Islet precursor cell (in vitro differentiated cells): ENCODE measurements around the gene AGAP1.
"Not testable (repeated sequence)": the region's sequence is repeated elsewhere in the genome, so short reads cannot be mapped to it uniquely, and the experiment has no call there.

Experiments
- DNase-seq: peaks from one replicate; pipeline ENCODE4 v3.0.0-alpha.2; 2018

Gene AGAP1

DNA sequence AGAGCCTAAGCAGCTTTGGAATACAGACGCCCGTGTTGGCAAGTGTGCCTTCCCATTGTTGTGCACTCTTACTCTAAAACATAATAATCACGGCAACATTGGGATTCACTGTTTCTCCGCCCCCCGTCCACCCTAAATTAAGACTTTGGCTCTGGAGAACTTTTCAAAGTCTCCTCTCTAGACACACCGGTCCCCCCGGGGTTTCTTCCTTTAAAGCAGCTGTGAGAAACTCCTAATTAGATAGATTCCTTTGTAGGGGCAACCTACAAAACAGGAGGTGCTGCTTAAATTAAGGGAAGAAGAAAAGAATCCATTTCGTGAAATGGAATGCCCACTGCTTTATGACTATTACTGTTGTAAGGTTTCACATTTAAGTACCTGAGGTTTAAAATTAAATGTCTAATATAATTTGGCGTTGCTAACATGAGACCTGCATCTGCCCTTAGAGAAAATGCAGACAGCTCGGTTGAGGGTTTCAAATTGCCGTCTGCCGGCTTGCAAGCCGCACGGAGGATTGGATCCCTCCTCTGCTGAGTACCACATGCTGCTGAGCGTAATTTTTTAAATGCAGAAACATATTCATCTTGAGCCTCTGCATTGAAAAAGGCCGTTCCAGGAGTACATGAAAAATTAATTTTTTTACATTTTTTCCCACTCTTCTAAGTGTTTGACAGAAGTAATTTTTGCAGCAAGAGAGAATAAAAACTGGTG is 441.1 kb downstream of the AGAP1 start:
- peak; percentile 40 for DNase-seq

GRCh38 chr2:235935773-235936172 is 441.9 kb downstream of the AGAP1 start:
- DNase-seq, result peak; percentile 45

- peak; percentile 54 for DNase-seq
Measured at GRCh38 chr2:235936493-235936892, 442.6 kb downstream of the AGAP1 start.

GRCh38 chr2:235937087-235937486 is 443.2 kb downstream of the AGAP1 start:
- DNase-seq, result peak; percentile 22

DNA sequence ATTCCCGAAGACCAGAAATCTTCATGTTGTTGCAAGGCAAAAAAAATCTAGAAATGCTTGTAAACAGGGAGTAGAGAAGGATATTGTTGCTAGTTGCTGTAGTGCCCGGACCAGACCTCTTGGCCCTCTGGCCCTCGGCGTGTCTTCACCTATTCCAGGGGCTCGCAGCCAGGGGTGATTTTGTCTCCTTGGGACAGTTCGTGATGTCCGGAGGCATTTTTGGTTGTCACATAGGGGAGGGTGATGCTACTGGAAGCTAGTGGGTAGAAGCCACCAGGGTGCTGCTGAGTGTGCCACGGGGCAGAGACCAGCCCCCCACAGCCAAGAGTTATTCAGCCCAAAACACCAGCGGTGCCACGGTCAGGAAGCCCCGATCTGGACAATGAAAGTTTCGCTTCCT is 443.7 kb downstream of the AGAP1 start:
- DNase-seq, result no peak

DNA sequence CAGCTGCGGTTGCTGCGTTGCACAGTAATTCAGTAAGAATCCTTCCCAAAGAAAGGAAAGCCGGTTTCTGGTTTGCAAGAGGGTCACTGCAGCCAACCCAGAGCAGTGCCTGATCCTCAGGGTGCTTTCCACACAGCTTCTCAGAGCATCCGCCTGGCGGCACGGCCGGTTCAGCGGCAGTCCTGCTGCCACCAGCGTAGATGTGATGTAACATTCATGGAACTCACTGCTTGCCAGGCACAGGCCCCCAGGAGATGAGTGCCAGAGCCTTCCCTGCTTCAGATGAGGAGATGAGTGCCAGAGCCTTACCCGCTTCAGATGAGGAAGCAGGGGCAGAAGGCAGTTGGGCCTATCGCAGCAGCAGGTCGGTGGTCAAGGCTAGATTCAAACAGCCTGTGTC is 444.1 kb downstream of the AGAP1 start:
- DNase-seq, result peak; percentile 38

DNA sequence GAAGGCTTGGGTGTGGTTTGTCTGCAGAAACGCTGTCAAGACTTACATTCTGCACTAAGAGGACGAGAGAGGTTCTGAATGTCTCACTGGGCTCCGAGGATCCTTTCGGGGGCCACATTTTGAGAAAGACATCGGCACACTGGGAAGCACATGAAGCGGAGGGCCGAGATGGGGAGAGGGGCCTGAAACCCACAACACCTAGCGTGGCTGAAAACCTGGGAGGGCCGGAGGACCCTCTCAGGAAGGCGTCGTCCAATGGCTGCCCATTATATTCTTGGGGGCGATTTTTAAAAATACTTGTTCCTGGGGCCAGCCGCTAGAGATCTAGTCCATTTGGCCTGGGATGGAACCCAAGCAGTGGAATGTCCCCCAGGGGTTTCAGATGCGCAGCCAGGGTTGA is 444.8 kb downstream of the AGAP1 start:
- no peak for DNase-seq

DNA sequence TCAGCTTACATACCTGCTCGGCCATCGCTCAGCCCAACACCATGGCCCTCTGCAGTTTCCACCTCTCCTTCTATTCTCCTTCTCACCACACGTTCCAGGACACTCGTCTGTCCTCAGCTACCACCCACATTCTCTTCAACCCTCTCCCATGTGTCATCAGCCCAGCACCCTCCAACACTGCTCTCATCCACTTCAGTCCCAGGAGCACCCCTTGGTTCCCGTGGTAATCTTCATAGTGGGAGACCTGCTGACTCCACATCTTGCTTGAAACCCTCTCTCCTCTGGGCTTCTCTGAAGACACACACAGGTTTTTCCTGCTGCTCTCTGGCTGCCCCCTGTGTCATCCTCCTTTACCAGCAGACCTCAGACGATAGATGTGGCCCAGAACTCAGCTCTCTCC is 445.6 kb downstream of the AGAP1 start:
- DNase-seq, result no peak

DNA sequence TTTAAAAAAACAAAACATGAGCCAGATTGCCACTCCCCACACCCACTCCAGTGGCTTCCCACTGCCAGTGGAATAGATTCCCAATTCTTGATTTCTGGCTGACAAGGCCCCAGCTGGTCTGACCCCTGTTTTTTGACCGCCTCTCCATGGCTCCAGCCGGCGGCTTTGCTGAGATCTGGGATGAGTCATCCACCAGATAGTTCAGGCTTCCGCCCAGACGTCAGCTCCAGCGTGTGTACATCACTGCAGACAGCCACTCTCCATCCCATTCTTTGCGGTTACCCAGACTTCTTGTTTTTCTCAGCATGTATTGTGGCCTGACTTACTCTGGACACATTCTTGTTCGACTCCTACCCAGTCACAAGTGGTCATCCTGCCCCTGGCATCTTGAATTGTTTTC is 446.5 kb downstream of the AGAP1 start:
- peak; percentile 92 for DNase-seq

- no peak for DNase-seq
Measured at GRCh38 chr2:235944591-235944990, 450.7 kb downstream of the AGAP1 start.

DNA sequence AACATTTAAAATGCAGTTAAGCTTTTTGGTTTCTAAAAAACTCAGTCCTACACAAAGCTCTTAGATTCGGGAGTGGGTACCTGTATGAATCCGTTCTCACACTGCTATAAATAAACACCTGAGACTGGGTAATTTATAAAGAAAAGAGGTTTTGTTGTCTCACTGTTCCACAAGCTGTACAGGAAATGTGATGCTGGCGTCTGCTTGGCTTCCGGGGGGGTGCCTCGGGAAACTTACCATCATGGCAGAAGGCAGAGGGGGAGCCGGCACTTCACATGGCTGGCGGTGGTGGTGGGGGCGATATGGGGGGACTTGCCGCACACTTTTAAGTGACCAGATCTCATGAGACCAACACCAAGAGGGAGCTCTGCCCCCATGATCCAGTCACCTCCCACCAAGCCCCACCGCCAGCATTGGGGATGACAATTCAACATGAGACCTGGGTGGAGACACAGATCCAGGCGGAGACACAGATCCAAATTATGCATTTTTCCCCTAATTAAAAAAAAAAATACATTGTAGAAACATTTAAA is 451.8 kb downstream of the AGAP1 start:
- DNase-seq, result no peak

DNA sequence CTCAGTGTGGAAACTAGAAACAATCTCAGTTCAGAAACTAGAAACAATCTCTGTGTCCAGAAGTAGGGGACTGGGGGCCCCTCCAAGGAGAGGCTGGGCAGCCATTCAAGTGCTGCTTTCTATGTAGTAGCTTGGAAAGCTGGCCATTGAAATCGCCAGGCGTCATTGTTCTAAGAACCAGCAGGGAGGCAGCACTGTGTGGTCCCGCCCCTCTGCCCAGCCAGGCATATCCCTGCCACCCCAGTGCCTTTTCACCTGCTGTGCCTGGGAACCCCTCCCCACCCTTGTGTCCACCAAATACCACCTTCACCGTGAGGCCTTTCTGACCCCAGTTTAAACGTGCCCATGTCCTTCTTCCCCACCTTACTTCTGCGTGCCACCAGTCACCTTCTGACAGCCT is 452.7 kb downstream of the AGAP1 start:
- DNase-seq, result no peak

DNA sequence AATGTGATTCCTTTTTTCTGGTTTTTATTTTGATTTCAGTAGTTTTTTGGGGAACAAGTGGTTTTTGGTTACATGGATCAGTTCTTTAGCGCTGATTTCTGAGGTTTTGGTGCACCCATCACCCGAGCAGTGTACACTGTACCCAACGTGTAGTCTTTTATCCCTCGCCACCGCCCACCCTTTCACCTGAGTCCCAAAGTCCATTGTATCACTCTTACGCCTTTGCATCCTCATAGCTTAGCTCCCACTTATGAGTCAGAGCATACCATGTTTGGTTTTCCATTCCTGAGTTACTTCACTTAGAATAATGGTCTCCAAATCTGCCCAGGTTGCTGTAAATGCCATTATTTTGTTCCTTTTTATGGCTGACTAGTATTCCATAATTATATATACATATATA is 453.2 kb downstream of the AGAP1 start:
- not testable (repeated sequence) for DNase-seq

DNA sequence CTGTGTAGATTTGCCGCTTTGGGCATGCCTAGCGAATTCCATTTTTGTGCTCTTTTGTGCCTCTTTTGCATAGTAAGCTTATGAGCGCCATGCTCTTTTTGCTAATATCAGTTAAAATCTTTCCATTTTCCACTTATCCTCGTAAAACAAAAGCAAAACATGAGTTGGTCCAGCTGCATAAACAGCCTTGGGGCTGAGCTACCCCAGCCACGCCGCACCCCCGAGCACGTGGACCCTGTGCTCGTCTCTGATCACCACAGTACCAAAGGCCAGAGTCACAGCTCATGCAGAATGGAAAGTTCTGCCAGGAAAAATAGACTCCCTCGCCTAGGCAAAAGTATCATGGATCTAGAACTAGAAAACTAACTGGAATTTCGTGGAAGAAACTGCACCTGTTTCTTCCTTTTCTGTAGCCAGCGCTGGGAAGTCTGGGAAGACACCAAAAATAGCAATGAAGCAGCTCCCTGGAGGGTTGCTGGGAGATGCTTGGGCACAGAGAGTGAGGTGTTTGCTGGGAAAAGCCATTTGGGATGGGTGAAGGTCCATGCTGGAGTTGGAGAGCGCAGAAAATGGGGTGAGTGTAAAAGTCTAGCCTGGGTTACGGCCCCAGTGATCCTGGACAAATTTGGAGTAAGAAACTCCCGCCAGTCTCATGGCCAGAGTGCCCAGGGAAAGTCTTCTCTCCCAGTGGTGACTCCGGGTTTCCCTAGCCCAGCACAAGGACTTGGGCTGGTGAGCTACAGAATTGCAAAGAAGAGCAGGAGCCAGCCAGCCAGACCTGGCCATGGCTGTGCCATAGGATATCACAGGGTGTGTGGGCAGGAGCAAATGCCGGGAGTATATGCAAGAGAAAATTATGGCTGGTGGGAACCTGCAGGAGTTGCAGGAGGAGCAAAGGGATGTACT is 456.0 kb downstream of the AGAP1 start:
- no peak for DNase-seq

DNA sequence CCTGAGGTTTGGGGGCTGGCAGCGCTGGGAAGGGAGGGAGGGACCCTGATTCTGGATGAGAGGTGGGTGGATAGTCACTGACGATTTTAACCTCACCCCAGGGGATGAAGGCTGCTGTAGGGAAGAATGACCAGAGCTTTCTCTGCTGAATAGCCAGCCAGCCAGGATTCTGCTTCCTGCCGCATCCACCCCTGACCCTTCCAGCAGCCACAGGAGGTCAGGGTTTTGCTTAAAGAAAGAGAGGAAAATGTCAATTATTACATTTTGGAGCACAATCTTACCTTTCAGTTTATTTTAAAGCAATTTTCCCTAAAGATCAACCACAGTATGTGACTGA is 456.6 kb downstream of the AGAP1 start:
- DNase-seq, result no peak

- no peak for DNase-seq
Measured at GRCh38 chr2:235951493-235951892, 457.6 kb downstream of the AGAP1 start.

- DNase-seq, result no peak
Measured at GRCh38 chr2:235951982-235952381, 458.1 kb downstream of the AGAP1 start.

- no peak for DNase-seq
Measured at GRCh38 chr2:235952714-235953113, 458.9 kb downstream of the AGAP1 start.

DNA sequence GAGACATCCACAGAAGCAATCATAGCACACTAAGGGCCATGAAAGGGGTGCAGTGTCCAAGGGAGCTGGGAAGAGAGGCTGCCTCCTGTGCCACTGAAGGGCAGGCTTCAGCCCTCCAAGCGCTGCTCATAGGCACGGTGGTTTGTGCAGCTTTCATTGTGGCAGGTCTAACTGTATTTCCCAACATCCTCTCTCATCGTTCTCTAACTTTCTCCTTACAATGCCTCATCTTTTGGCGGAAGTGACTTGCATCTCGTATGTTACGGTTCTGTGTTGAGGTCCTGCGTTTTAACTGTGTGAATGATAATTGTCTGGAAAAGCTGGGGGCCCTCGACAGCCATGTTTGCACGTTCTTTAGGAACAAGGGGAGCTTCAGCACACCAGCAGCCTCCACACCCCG is 460.4 kb downstream of the AGAP1 start:
- DNase-seq, result no peak

GRCh38 chr2:235954888-235955480 is 461.1 kb downstream of the AGAP1 start:
- no peak for DNase-seq

DNA sequence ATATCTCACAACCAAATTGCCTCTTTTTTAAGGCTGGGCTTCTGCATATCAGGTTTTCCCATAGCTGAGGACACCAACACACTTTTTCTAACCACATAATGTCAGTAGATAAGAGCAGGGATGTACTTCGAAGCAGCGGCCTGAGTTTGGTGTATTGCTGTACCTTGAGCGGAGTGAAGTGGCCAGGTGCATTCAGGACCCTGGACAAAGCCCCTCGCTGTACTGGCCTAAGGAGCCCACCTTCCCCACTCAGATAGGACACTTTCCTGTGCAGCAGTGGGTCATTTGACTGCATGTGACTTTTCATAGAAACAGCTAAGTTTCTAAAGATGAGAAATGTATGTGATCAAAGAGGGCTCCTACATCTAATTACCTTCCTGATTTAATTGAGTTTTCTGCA is 461.8 kb downstream of the AGAP1 start:
- DNase-seq, result no peak

DNA sequence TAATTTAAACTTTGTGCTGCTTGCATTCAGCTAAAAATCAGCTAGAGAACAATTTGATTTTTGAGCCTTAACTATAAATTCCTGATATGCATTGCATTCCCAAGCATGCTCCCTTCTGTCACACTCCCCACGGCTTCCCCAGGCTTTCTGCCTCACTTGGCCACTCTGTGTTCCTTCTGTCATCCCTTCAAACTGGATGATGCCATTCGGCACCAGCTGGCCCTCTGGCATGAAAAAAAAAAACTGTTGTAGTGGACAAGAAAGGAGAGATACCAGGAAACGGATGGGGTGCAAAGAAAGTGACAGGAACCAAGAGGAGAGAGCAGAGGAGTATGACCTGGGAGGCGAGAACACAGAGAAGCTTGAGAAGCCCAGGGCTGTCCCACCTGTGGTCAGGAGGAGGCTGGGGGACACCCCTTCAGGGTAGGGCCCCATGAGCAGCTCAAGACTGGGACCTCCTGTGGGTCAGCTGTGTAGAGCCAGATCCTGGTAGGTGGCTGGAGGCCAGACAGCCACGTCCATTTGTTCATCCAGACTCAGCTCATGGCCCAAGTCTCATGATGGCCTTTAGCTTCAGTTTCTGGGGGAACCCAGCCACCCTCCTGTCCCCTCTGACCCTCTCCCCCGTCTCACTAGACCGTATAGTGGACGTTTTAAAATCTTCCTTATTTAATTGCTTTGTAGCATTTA is 462.6 kb downstream of the AGAP1 start:
- no peak for DNase-seq

DNA sequence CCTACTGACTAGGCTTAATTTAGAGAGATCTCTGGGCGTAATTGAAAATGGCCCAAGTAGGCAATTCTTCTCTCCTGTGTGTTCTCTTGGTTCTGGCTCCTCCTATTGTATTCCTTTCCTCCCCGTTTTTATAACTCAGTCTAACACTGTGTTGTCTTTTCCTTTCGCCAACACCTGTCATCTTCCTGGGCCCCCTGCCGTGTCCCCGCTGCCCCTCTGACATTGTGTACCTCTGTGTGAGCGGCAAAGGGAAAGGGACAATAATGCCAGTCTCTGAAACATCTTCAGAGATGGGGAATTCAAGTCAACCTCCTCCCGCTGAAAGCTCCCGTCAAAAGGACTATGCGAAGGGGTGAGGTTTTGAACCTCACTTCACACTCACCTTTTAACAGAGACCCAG is 463.4 kb downstream of the AGAP1 start:
- no peak for DNase-seq
